A549 treated with CpdA at 1 μM for 4 hours (cell line): ENCODE measurements around the gene ZNF416. TPM values are rescaled to one million over a fixed set of nuclear protein-coding genes. Genes with fewer than 3 reads are reported as not detected.

Source experiments
- total RNA-seq: library from RNA; stranded (reverse); fragments of 200-300 nt; extraction: Qiagen RNA extraction; gene quantifications from 5 replicates; pipeline ENCODE4 v1.2.3, GENCODE V29; 2022; ENCODE audit warnings: low read depth

The ZNF416 gene
- 3.4 to 5.0 TPM (median 4.3 TPM) in 5 replicates for total RNA-seq

DNA sequence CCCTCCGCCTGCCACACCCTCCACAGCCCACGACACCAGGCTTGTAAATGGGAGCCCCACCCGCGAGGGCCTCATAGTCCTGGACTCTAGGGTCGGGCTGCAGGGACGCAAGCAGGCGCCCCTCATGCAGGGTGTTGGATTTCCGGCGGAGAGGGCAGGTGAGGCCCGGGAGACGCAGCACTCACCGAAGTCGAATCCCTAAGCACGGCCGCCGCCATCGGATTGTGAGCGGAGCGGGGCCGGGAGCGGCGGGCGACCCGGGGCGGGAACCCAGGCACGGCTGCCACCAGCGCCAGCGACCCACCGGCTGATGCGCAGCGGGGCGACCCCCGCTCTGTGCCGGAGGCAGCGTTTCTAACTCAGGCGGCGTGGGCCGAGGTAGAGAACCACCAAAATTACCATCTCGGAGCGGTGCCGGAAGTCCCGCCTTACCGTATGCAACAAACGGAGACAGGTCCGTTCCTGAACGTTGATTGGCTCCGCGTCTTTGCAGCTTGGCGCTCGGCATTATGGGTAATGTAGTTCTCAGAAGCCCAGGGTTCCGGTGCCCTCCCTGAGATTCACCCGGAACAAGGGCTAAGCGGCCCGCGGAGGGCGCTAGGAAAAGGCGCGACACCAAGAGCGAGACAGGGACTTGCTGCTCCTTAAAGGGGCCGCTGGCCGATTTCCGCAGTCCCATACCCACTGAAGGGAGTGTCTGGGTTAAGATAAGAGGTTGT is at the start of gene ZNF416:
Gene ZNF416, minus strand, starts transcription at position 425 of the 719 bp plus-strand sequence. Its CDS starts 207 bp downstream, at position 218.

GRCh38 chr19:57613941-57614743 is 35.4 kb upstream of the ZNF416 start, which contains the start of gene ZNF134:
Gene ZNF134 (plus strand): TSS chr19:57614242. CDS start chr19:57619469, 5,227 bp downstream.

DNA sequence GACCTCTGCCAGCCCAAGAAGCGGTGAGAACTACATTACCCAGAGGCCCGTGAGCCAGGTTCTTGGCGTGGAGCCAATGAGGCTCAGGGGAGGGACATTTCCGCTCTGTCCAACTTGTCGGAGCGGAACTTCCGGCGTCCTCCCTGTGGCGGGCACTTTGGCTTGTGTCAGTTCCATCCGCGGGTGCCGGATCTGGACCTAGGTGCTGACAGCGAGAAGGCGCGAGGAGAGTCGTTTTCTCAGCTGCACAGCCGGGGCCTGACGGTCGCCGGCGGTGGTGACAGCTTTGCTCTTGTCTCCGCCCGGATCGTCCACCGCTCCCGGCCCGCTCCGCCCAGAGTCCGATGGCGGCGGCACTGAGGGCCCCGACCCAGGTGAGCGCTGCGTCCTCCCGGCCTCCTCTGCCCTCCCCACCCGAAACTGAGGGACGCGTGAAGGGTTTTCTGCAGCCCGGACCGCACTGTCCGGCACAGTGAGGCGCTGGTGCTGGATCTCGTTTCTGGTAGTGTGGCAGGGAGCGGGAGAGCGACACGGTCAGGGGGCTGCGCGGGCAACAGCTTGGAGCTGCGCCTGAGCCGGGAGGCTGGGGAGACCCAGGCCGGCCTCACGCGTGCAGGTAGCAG is 21.2 kb upstream of the ZNF416 start, which contains the start of gene ZNF530:
Gene ZNF530, plus strand, starts transcription at position 125 of the 623 bp plus-strand sequence. CDS start 4,461 bp downstream, outside the sequence.

GRCh38 chr19:57583521-57584416 is 5.1 kb upstream of the ZNF416 start, which contains the start of gene ZIK1:
Gene ZIK1 (plus strand): TSS chr19:57584145. CDS start chr19:57584357, 212 bp downstream.

DNA sequence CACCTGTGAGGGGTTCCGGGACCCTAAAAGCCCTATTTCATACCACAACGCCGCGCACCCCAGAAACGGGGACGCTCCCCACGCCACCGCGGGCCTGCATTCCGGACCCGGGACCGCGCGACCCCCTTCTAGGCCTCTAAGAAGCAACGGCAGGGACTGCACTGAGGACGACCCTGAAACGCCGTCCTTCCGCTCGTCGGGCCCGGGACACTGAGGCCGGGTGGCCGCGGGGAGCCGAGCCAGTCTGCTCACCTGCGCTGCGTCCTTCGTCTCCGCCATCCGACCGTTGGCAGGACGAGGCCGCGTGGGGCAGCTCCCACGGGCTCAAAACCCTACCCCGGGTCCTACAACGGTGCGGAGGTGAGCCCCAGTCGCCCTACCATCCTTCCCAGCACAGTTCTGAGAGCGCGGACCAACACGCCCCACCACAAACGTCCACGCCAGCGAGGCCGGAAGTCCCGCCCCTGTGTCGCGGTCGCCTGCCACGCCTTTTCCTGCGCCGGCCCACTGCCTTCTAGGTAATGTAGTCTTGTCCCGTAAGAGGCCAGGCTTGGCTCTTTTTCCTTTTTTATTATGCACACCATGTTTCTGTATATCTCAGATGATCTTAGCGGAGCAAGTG is 19.2 kb downstream of the ZNF416 start, which contains the start of gene ZNF550:
Gene ZNF550, minus strand, starts transcription at position 460 of the 622 bp plus-strand sequence. Its CDS starts 181 bp downstream, at position 279.

DNA sequence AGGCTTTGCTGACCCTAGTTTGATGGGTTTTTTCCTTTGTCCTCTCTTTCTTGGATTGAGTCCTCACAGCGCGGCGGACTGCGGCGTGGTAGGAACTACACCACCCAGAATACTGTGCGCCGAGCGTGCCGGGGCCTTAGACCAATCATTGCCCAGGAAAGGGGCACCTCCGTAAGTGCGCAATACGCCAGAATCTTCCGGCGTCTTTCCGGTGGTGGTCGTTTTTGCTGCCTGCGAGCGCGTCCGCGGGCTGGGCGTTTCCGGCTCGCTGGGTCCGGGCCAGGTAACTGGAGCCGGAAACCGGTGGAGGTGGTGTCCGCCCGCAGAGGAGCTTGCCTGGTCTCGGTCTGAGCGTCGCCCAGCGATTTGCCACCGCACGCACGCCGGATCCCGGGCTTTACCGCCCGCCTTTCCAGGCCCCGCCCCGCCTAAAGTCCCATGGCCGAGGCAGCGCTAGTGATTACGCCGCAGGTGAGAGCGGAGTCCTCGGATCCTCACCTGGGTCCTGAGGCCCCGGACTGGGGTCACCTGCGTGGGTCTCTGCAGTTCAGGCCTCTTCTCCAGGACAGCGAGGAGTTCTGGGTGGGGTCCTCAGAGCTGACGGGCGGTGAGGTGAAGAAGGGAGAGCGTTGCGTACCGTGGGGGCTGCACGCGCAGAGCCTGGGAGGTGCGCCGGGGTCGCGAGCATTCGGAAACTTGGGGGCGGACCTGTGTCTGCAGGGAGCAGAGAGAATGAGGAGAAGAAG is 51.4 kb downstream of the ZNF416 start, which contains the start of gene ZNF549:
Gene ZNF549, plus strand, starts transcription at position 221 of the 746 bp plus-strand sequence. Its CDS starts 218 bp downstream, at position 439.

Other genes starting within 250 kb of the ZNF416 start
- gene ZNF304, start 227.6 kb downstream of the ZNF416 start, total RNA-seq = 1.9 to 2.4 TPM (median 2.0 TPM) in 5 replicates
- 13.6 to 17.6 TPM (median 15.9 TPM) in 5 replicates for gene TRAPPC2B, start 215.4 kb downstream of the ZNF416 start, total RNA-seq
- gene ZNF547, start 215.4 kb downstream of the ZNF416 start, total RNA-seq = 1.1 to 2.8 TPM (median 1.5 TPM) in 5 replicates
- 3.1 to 4.6 TPM (median 3.3 TPM) in 5 replicates for gene ZNF548, start 189.1 kb downstream of the ZNF416 start, total RNA-seq
- 3.9 to 5.5 TPM (median 4.6 TPM) in 5 replicates for gene ZNF17, start 167.8 kb downstream of the ZNF416 start, total RNA-seq
- 14.7 to 17.6 TPM (median 16.6 TPM) in 5 replicates for gene ZNF749, start 143.6 kb downstream of the ZNF416 start, total RNA-seq
- 0.02 to 0.09 TPM (median 0.07 TPM) in 3 of 5 replicates, not detected in the others for gene VN1R1, start 121.8 kb downstream of the ZNF416 start, total RNA-seq
- 1.1 to 1.7 TPM (median 1.5 TPM) in 5 replicates for gene ZNF772, start 101.3 kb downstream of the ZNF416 start, total RNA-seq
- 5.7 to 9.0 TPM (median 7.0 TPM) in 5 replicates for gene ZNF419, start 91.2 kb downstream of the ZNF416 start, total RNA-seq
- gene ZNF773, start 79.0 kb downstream of the ZNF416 start, total RNA-seq = 3.2 to 6.0 TPM (median 5.4 TPM) in 5 replicates
- gene ZNF549, start 51.6 kb downstream of the ZNF416 start, total RNA-seq = 1.6 to 2.2 TPM (median 1.7 TPM) in 5 replicates
- gene ZNF550, start 19.0 kb downstream of the ZNF416 start, total RNA-seq = 2.8 to 4.3 TPM (median 3.7 TPM) in 5 replicates
- not detected in 5 replicates for gene ZIK1, start 5.2 kb upstream of the ZNF416 start, total RNA-seq
- gene ZNF530, start 21.0 kb upstream of the ZNF416 start, total RNA-seq = 3.0 to 5.5 TPM (median 4.9 TPM) in 5 replicates
- 7.1 to 9.5 TPM (median 8.0 TPM) in 5 replicates for gene ZNF134, start 35.3 kb upstream of the ZNF416 start, total RNA-seq
- gene ZNF211, start 54.3 kb upstream of the ZNF416 start, total RNA-seq = 4.7 to 7.1 TPM (median 6.6 TPM) in 5 replicates
- gene ZSCAN4, start 90.0 kb upstream of the ZNF416 start, total RNA-seq = not detected in 5 replicates
- gene ZNF551, start 103.1 kb upstream of the ZNF416 start, total RNA-seq = 4.3 to 5.9 TPM (median 5.6 TPM) in 5 replicates
- gene ZNF154, start 130.3 kb upstream of the ZNF416 start, total RNA-seq = not detected in 5 replicates
- gene ZNF671, start 148.7 kb upstream of the ZNF416 start, total RNA-seq = 0.75 to 0.99 TPM (median 0.80 TPM) in 5 replicates
- gene ZNF776, start 167.9 kb upstream of the ZNF416 start, total RNA-seq = 5.4 to 6.3 TPM (median 5.7 TPM) in 5 replicates
- gene ZNF586, start 190.8 kb upstream of the ZNF416 start, total RNA-seq = 5.8 to 7.7 TPM (median 6.4 TPM) in 5 replicates
- gene ZNF552, start 236.0 kb upstream of the ZNF416 start, total RNA-seq = 4.5 to 6.2 TPM (median 4.9 TPM) in 5 replicates